Heart right ventricle (tissue), 16 donors: ENCODE measurements around the gene PHC2. TPM values are rescaled to one million over a fixed set of nuclear protein-coding genes. Genes with fewer than 3 reads are reported as not detected.
A peak's percentile ranks its signal among the peaks of the same experiment; 100 is the strongest.

Experiments
- ATAC-seq, 8 donors: fragments of 200-7000 bp; cut with Tn5 transposase; one replicate each; pipeline ENCODE4 v1.9.1; 2020; ENCODE audit warnings: mild to moderate bottlenecking in 8 of 8, moderate library complexity in 8 of 8, moderate number of reproducible peaks in 1 of 8
- DNase-seq, 2 donors: peaks; one replicate each; pipeline ENCODE4 v3.0.0-alpha.2; 2020
- H3K27ac ChIP-seq, 10 donors: fragments of 200-600 bp; sonication (generic) in 2 of 10; one replicate each; pipeline versions ENCODE4 v1.5.0 to v1.8.0; 2020 to 2022; ENCODE audit warnings: mild to moderate bottlenecking in 3 of 10
- H3K27me3 ChIP-seq, 7 donors: fragments of 200-600 bp; one replicate each; pipeline ENCODE4 v1.8.0; 2021 to 2022; ENCODE audit warnings: mild to moderate bottlenecking in 2 of 7
- H3K36me3 ChIP-seq, 9 donors: fragments of 200-600 bp; sonication (generic) in 1 of 9; one replicate each; pipeline versions ENCODE4 v1.5.0 to v1.8.0; 2020 to 2022; ENCODE audit warnings: mild to moderate bottlenecking in 2 of 9
- H3K4me1 ChIP-seq, 9 donors: fragments of 200-600 bp; sonication (generic) in 1 of 9; one replicate each; pipeline versions ENCODE4 v1.5.0 to v1.8.0; 2020 to 2022; ENCODE audit warnings: mild to moderate bottlenecking in 4 of 9
- H3K4me3 ChIP-seq, 10 donors: fragments of 200-600 bp; sonication (generic) in 2 of 10; one replicate each; pipeline versions ENCODE4 v1.5.0 to v1.8.0; 2020 to 2022; ENCODE audit warnings: mild to moderate bottlenecking in 7 of 10, moderate library complexity in 2 of 10
- H3K9me3 ChIP-seq, 11 donors: fragments of 200-600 bp in 10 of 11; sonication (generic) in 2 of 11; one replicate each; pipeline versions ENCODE4 v1.5.0 to v1.8.0; 2013 to 2022; ENCODE audit warnings: mild to moderate bottlenecking in 2 of 11, control low read depth in 1 of 11, moderate library complexity in 1 of 11
- WGBS, 2 donors: extraction: QIAGEN DNeasy Blood & Tissue Kit; methylation state at CpG; one replicate each; pipeline ENCODE4 v1.1.7; 2013; ENCODE audit warnings: inconsistent platforms in 1 of 2; 5-methylcytosine and 5-hydroxymethylcytosine counted together
- intact Hi-C, 10 donors: fragments of 100-400 bp; cut with DNase I; formaldehyde crosslinking; loops; one replicate each; pipeline versions ENCODE4 v1.11.1 to v1.14.2; 2022
- polyA plus RNA-seq, 2 donors: library from polyadenylated mRNA; stranded (reverse); fragments of 200-250 nt; gene quantifications; one replicate each; pipeline ENCODE4 v1.2.3, GENCODE V29; 2013
- total RNA-seq, 10 donors: library from RNA; stranded (reverse); fragmentation: NEBNext Ultra II Directional in 3 of 10; extraction: Animal tissue kit (Norgen Biotek cat#: 25700) in 3 of 10; gene quantifications; one replicate each; pipeline versions ENCODE4 v1.2.1 to v1.2.4, GENCODE V29; 2021 to 2023
- TF ChIP-seq, protein P1 (sequence below), 9 donors: fragments of 200-600 bp; sonication (generic) in 2 of 9; IDR thresholded peaks; one replicate each; pipeline versions ENCODE4 v1.5.0 to v1.8.0; 2021 to 2022; ENCODE audit warnings: antibody characterized with exemption in 9 of 9, mild to moderate bottlenecking in 5 of 9, moderate library complexity in 1 of 9
- donor health status: Arrhythmogenic right ventricular cardiomyopathy.
- donor health status: ischemic (EF 13 %, LVEDD 7.1; RV severe dilation, severe dysfunction).
- donor health status: healthy with polysubstance abuse.
- donor health status: DM: no; HTN: yes; CAD: no.
- donor health status: DM: no; HTN: no; CAD: no.
- donor health status: ischemic (EF 25% LVEDD 6.9; RV normal size, moderate dysfunction).
- donor health status: ischemic (EF 25% LVEDD 5.7; RV mildly dilated, moderate dysfunction).
- donor health status: healthy.
- donor health status: DM: yes; HTN: yes; CAD: no.
- donor health status: Ischemic cardiomyopathy.
- donor health status: ischemic (EF 35%, LVEDD 5.7; RV mildly dilated, moderate dysfunction).
- donor health status: nonischemic (EF 11% LVEDD 7.7; RV severe dilation, severe dysfunction).
- donor health status: DM: yes; HTN: yes; CAD: no.
- donor health status: PGD.
- donor health status: ischemic (EF 29% LVEDD 5.4; RV normal size, mild dysfunction).
- donor health status: nonischemic (EF 23%, LVEDD 6.1; RV moderate dilation, normal function).

PHC2 gene
- total and polyA plus RNA-seq, 12 donors = 81.2 to 136 (median 99.3) TPM

- TF ChIP-seq, protein P1, sequence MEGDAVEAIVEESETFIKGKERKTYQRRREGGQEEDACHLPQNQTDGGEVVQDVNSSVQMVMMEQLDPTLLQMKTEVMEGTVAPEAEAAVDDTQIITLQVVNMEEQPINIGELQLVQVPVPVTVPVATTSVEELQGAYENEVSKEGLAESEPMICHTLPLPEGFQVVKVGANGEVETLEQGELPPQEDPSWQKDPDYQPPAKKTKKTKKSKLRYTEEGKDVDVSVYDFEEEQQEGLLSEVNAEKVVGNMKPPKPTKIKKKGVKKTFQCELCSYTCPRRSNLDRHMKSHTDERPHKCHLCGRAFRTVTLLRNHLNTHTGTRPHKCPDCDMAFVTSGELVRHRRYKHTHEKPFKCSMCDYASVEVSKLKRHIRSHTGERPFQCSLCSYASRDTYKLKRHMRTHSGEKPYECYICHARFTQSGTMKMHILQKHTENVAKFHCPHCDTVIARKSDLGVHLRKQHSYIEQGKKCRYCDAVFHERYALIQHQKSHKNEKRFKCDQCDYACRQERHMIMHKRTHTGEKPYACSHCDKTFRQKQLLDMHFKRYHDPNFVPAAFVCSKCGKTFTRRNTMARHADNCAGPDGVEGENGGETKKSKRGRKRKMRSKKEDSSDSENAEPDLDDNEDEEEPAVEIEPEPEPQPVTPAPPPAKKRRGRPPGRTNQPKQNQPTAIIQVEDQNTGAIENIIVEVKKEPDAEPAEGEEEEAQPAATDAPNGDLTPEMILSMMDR (IDR thresholded peaks at IDR 0.05) = no peak
- Histone ChIP-seq H3K9me3 (no peaks in the 10 kb centered on the region), H3K4me1 (peaks cover 8 to 41% (median 33%) of the 10 kb centered on the region in 9 donors), H3K27ac (peak overlapping the region; percentile 77 to 94 (median 88)), H3K27me3 (no peaks in the 10 kb centered on the region), H3K36me3 (peaks cover 0 to 31% (median 0%) of the 10 kb centered on the region in 9 donors), H3K4me3 (peak overlapping the region; percentile 33 to 85 (median 62))
- 41 to 57% methylated on average over 6 of the region's 6 CpGs for WGBS, 2 donors
- intact Hi-C loops = no loop called here
- ATAC-seq (no peak), DNase-seq (no peak)
These were observed 80.1 kb downstream of the PHC2 start for GRCh38 chr1:33350611-33351280.

DNA sequence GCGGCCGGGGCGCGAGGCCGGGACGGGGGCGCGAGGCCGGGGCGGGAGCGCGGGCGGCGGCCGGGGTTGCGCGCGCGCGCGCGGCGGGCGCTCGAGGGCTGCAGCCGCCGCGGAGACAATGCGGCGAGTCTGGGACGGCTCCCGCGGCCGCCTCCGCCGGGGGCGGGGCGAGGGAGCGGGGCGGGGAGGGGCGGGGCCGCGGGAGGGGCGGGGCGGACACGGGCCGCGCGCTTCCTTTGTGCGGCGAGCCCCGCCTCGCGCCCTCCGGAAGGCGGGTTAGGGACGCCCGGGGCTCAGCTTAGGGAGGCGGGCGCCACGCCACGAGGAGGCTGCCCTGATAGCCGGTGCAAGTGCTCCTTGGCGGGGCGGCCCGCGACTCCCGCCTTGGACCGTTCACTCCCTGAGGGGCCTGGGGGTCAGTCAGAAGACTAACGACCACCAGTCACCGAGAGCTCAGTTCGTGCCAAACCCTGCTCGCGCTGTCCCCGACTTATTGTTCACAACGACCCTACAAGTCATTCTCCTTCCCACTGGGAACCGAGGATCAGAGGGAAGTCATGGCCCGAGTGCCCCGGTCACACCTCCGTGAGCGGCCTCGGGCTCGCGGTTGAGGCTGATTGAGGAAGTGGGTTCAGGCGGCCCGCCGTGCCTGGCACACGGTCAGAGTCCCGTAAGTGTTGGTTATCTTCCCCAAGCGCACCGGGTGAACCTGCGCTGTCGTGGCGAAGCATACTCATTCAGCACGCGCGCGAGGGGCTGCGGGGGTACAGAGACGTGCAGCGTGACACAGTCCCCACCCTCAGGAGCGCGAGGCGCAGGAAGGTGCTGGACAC lies 80.9 kb downstream of the PHC2 start:
- peak; percentile 85 to 90 for DNase-seq
- TF ChIP-seq, protein P1 (IDR thresholded peaks at IDR 0.05) = peak in 1 of 9 donors; percentile 26
- intact Hi-C loops = loop anchor here in 2 of 10 donors (2.0 to 5.0 kb wide), 2 partner anchors 15 to 53 kb away; no protein-coding TSS in a partner anchor
- Histone ChIP-seq H3K9me3 (no peaks in the 10 kb centered on the region), H3K27me3 (no peaks in the 10 kb centered on the region), H3K4me3 (peak overlapping the region; percentile 33 to 96 (median 66)), H3K4me1 (peaks cover 11 to 48% (median 41%) of the 10 kb centered on the region in 9 donors), H3K27ac (peak overlapping the region; percentile 87 to 100 (median 99)), H3K36me3 (peaks cover 0 to 39% (median 0%) of the 10 kb centered on the region in 9 donors)
- peak; percentile 90 to 93 (median 92) for ATAC-seq
- 1% methylated on average over 63 to 98 of the region's 104 CpGs for WGBS, 2 donors

- peak; percentile 4 to 56 (median 18) for ATAC-seq
- intact Hi-C loops = loop anchor here in 2 of 10 donors (2.0 to 5.0 kb wide), 2 partner anchors 16 to 52 kb away; no protein-coding TSS in a partner anchor
These were observed 81.7 kb downstream of the PHC2 start for GRCh38 chr1:33349081-33349759.

More at GRCh38 chr1:33349081-33349759, 81.7 kb downstream of the PHC2 start:
- TF ChIP-seq, protein P1 (IDR thresholded peaks at IDR 0.05) = no peak
- WGBS, 2 donors = 0% methylated on average over 55 to 77 of the region's 78 CpGs
- Histone ChIP-seq H3K27ac (peak overlapping the region; percentile 98 to 100 (median 99)), H3K27me3 (no peaks in the 10 kb centered on the region), H3K9me3 (no peaks in the 10 kb centered on the region), H3K4me3 (peak overlapping the region; percentile 77 to 96 (median 90)), H3K4me1 (peaks cover 15 to 56% (median 49%) of the 10 kb centered on the region in 9 donors), H3K36me3 (peaks cover 0 to 40% (median 0%) of the 10 kb centered on the region in 9 donors)
- peak in 1 of 2 donors; percentile 58 for DNase-seq
